ENCODE results near the gene C19orf81. TPM values are rescaled to one million over a fixed set of nuclear protein-coding genes. Genes with fewer than 3 reads are reported as not detected.
A peak's percentile ranks its signal among the peaks of the same experiment; 100 is the strongest.

The C19orf81 gene
- total and polyA plus RNA-seq, 5 donors: 0.52 to 1.5 (median 1.5) TPM; not detected in 2

DNA sequence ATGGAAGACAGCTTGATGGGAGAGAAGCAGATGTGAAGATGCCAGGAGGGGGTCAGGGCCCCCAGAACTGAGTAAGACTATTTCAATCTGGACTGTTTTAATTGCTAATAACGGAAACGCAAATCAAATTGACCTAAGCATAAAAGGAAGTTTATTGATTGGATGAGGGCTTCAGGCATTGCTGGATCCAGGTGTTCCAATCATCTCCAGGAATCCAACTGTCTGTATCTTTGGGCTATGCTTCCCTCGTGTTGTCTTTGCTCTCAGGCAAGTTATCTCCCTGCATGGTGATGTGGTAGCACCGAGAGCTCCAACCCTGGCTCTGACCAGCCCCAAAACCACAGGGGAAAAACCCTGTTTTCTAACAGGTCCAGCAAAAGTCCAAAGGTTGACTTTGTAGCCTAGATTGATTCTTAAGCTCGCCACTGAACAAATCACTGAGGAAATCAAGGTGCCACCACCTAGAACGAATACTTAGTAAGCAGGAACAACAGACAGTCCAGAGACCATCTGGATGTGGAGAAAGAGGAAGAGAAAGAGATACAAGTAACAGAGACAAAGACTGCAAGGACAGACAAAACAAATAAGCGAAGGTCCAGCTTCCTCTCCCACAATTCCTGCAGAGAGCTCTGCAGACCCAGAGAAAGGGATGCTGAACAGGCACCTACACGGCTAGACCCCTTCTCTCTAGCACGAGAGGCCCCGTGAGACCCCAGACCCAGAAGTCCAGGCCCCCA lies 1.2 kb upstream of the C19orf81 start:
- 71% methylated on average over 10 of the region's 10 CpGs for WGBS
- intact Hi-C loops (cut with DNase I): no loop called here
- no peak for DNase-seq
- no peaks in the 10 kb centered on the region for H3K27me3 ChIP-seq (ENCODE audit: control insufficient read depth, insufficient read depth)
- ATAC-seq: no peak
- no peak overlapping the region for H3K4me3 ChIP-seq (ENCODE audit: low read length)
- H3K9me3 ChIP-seq (ENCODE audit: control insufficient read depth, low read length): no peaks in the 10 kb centered on the region
- no peaks in the 10 kb centered on the region for H3K4me1 ChIP-seq (ENCODE audit: control insufficient read depth, insufficient read depth, low read length)
- no peak overlapping the region for H3K27ac ChIP-seq (ENCODE audit: low read length)

DNA sequence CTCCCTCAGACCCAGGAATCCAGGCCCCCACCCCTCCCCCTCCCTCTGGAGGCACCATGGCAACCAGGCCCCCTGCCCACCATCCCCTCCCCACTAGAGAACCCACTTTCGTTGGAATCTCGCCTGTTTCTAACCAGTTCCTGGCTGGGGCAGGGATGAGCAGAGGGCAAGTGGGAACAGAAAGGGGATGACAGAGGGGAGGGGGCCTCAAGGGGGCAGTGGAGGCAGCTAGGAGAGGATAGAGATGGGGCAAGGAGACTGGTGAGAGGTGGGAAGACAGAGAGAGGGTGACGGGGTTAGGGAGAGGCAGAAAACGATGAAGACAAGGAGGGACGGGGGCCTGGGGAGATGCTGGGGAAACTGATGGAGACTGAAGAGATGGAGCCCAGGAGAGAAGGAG lies 586 bp upstream of the C19orf81 start:
- Histone ChIP-seq H3K9me3 (ENCODE audit: control insufficient read depth, low read length) (no peaks in the 10 kb centered on the region), H3K27me3 (ENCODE audit: control insufficient read depth, insufficient read depth) (no peaks in the 10 kb centered on the region), H3K4me3 (ENCODE audit: low read length) (no peak overlapping the region), H3K4me1 (ENCODE audit: control insufficient read depth, insufficient read depth, low read length) (no peaks in the 10 kb centered on the region), H3K27ac (ENCODE audit: low read length) (no peak overlapping the region)
- WGBS: 45% methylated on average over 5 of the region's 5 CpGs
- ATAC-seq (no peak), DNase-seq (no peak)
- intact Hi-C loops (cut with DNase I): no loop called here

DNA sequence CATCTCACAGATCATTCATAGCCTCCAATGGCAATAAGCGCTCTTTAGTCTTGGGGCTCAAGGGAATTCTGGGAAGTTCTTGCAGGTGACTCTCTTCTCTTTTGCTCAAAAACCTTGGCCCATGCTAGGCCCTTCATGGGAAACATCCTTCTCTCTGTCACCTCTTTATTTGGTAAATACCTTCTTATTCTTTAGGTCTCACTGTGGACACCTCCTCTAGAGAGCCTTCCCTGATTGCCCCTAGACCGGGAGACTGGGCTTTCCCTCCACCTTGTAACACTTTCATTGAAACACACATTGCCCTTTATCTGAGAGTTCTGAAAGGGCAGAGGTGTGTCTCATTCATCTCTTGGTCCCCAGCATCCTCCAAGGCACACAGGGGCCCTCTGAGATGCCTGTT lies 1.9 kb downstream of the C19orf81 start:
- ATAC-seq (no peak), DNase-seq (no peak)
- 83% methylated on average over 2 of the region's 2 CpGs for WGBS
- Histone ChIP-seq H3K4me3 (ENCODE audit: low read length) (no peak overlapping the region), H3K9me3 (ENCODE audit: control insufficient read depth, low read length) (peaks cover 3% of the 10 kb centered on the region), H3K4me1 (ENCODE audit: control insufficient read depth, insufficient read depth, low read length) (no peaks in the 10 kb centered on the region), H3K27me3 (ENCODE audit: control insufficient read depth, insufficient read depth) (no peaks in the 10 kb centered on the region), H3K27ac (ENCODE audit: low read length) (no peak overlapping the region)
- intact Hi-C loops (cut with DNase I): no loop called here

DNA sequence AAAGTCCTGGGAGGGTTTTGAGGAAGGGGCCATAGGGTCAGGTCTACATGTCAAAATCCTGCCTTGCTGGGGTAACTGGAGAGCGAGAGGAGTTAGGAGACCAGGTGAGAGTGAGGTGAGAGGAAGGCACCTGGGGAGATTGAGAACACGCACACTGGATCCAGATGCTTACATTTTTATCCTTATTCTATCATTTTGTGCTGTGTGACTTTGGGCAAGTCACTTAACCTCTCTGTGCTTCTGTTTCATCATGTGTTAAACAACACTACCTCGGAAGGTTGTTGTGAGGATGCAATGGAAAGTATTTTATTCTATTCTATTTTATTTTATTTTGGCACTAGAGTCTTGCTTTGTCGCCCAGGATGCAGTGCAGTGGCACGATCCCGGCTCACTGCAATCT lies 3.5 kb downstream of the C19orf81 start:
- Histone ChIP-seq H3K27ac (ENCODE audit: low read length) (no peak overlapping the region), H3K27me3 (ENCODE audit: control insufficient read depth, insufficient read depth) (no peaks in the 10 kb centered on the region), H3K9me3 (ENCODE audit: control insufficient read depth, low read length) (peaks cover 3% of the 10 kb centered on the region), H3K4me1 (ENCODE audit: control insufficient read depth, insufficient read depth, low read length) (no peaks in the 10 kb centered on the region), H3K4me3 (ENCODE audit: low read length) (no peak overlapping the region)
- intact Hi-C loops (cut with DNase I): no loop called here
- no peak for DNase-seq
- ATAC-seq: no peak
- 87% methylated on average over 6 of the region's 6 CpGs for WGBS

DNA sequence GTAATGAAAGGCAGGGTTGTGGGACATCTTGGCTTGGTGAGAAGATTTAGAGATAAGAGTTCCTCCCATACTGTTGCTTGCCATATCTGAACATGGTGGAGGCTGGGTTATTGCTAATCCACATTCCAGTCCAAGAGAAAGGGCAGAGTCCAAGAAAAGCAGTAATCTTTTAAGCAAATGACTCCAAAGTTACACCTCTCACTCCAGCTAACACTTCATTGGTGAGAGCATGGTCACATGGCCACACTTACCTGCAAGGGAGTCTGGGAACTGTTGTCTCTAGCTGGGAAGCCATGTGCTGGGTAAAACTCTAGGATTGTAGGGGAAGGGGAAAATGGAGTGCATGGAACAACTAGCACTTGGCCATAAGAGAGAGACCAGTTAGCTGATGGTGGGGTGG lies 5.6 kb downstream of the C19orf81 start:
- no peaks in the 10 kb centered on the region for H3K4me1 ChIP-seq (ENCODE audit: control insufficient read depth, insufficient read depth, low read length)
- H3K9me3 ChIP-seq (ENCODE audit: control insufficient read depth, low read length): peaks cover 3% of the 10 kb centered on the region
- H3K27ac ChIP-seq (ENCODE audit: low read length): no peak overlapping the region
- H3K27me3 ChIP-seq (ENCODE audit: control insufficient read depth, insufficient read depth): no peaks in the 10 kb centered on the region
- no peak overlapping the region for H3K4me3 ChIP-seq (ENCODE audit: low read length)
- DNase-seq (no peak), ATAC-seq (no peak)
- intact Hi-C loops (cut with DNase I): no loop called here

DNA sequence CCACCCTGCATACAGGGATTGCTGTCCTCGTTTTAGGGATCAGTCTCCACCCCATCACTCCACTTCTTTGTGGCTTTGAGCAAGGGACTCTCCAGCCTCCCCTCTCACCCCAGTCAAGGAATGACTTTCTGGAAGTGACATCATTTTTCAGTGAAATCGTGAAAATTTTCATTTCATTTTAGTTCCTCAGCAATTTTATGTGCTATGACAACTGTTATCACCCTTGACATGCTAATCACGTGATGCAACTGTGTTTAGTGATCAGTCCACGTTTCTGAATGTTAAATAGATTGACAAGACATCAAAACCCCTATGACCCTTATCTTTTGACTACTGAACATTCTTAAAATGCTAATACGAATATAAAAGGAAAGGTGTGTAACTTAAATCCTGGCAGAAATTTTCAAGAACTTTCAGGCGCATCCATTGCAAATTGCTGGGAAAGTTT lies 8.0 kb downstream of the C19orf81 start:
- H3K4me1 ChIP-seq (ENCODE audit: control insufficient read depth, insufficient read depth, low read length): no peaks in the 10 kb centered on the region
- no peak for DNase-seq
- WGBS: 52% methylated on average over 6 of the region's 6 CpGs
- no peak overlapping the region for H3K4me3 ChIP-seq (ENCODE audit: low read length)
- ATAC-seq: no peak
- H3K27ac ChIP-seq (ENCODE audit: low read length): no peak overlapping the region
- no peaks in the 10 kb centered on the region for H3K27me3 ChIP-seq (ENCODE audit: control insufficient read depth, insufficient read depth)
- H3K9me3 ChIP-seq (ENCODE audit: control insufficient read depth, low read length): peaks cover 3% of the 10 kb centered on the region
- intact Hi-C loops (cut with DNase I): no loop called here

DNA sequence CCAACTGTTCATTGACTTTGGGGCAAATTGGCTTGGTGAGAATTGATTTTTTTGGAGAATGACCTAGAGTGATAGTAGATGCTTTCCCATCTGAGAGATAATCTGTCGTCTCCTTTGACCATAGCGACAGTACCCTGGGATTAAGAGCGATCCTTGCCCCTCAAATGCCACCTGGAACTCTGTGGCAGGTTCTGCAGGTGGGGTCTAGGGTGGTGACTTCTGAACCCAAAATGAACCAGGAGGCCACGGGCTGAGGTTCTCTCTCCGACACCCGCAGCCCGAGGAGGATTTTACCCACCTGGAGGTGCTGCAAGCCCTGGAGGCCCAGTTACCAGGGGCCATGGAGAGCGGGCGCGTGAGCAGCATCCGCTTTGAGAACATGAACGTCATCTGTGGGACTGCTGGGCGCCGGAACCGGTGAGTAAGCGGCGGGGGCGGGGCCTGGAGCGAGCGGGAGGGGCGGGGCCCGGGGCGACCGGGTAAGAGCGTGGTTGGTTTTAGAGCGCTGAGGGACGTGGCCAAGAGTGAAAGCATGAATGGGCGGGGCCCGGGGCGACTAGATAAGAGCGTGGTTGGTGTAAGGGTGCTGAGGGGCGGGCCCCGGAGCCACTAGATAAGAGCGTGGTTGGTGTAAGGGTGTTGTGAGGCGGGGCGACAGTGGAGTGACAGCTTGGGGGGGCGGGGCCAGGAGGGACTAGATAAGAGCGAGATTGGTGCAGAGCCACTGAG lies 8.6 kb downstream of the C19orf81 start:
- ATAC-seq: peak; percentile 94 to 96
- H3K27me3 ChIP-seq (ENCODE audit: control insufficient read depth, insufficient read depth): no peaks in the 10 kb centered on the region
- no peak overlapping the region for H3K4me3 ChIP-seq (ENCODE audit: low read length)
- DNase-seq: peak; percentile 93 to 95 (median 93)
- H3K4me1 ChIP-seq (ENCODE audit: control insufficient read depth, insufficient read depth, low read length): no peaks in the 10 kb centered on the region
- intact Hi-C loops (cut with DNase I): no loop called here
- peaks cover 3% of the 10 kb centered on the region for H3K9me3 ChIP-seq (ENCODE audit: control insufficient read depth, low read length)
- WGBS: 3% methylated on average over 38 of the region's 38 CpGs
- no peak overlapping the region for H3K27ac ChIP-seq (ENCODE audit: low read length)

DNA sequence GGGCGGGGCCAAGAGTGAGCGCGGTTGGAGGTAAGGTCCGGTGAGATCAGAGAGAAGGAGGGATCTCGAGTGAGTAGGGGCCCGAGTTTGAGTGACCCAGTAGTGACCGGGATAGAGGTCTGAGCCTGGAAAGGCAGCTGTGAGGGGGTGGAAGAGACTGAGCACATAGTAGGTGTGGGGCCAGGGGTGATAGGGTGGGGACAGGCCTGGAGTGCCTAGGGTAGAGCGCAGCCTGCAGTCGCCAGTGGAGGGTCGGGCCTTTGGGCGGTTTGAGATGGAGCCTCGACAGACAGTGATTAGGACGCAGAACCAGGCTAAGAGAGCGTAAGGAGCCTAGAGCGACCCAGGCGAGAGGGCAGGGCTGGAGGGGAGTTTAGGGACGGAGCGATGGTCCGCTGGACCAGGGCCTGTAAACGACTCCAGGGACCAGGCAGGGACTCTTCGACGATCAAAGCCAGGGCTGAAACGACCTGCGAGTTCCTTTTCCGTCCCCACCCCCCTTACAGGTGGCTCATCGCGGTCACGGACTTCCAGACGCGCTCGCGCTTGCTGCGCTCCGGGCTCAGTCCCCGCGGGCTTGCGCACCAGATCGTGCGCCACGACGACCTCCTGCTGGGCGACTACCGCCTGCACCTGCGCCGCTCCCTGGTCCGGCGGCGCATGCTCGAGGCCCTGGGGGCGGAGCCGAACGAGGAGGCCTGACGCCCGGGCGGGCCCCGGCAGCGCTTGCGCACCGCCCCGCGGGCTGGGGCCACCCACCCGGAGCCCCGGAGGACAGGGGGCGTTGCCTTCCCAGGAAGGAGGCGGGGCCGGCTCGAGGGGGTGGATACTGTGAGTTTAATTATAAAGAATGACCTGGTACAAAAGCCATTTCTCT lies 9.4 kb downstream of the C19orf81 start:
- peak overlapping the region; percentile 3 for H3K4me3 ChIP-seq (ENCODE audit: low read length)
- DNase-seq: peak; percentile 75 to 89 (median 86)
- H3K9me3 ChIP-seq (ENCODE audit: control insufficient read depth, low read length): peaks cover 3% of the 10 kb centered on the region
- intact Hi-C loops (cut with DNase I): no loop called here
- ATAC-seq: peak; percentile 84 to 91
- H3K4me1 ChIP-seq (ENCODE audit: control insufficient read depth, insufficient read depth, low read length): no peaks in the 10 kb centered on the region
- WGBS: 2% methylated on average over 67 of the region's 67 CpGs
- H3K27me3 ChIP-seq (ENCODE audit: control insufficient read depth, insufficient read depth): no peaks in the 10 kb centered on the region
- no peak overlapping the region for H3K27ac ChIP-seq (ENCODE audit: low read length)

DNA sequence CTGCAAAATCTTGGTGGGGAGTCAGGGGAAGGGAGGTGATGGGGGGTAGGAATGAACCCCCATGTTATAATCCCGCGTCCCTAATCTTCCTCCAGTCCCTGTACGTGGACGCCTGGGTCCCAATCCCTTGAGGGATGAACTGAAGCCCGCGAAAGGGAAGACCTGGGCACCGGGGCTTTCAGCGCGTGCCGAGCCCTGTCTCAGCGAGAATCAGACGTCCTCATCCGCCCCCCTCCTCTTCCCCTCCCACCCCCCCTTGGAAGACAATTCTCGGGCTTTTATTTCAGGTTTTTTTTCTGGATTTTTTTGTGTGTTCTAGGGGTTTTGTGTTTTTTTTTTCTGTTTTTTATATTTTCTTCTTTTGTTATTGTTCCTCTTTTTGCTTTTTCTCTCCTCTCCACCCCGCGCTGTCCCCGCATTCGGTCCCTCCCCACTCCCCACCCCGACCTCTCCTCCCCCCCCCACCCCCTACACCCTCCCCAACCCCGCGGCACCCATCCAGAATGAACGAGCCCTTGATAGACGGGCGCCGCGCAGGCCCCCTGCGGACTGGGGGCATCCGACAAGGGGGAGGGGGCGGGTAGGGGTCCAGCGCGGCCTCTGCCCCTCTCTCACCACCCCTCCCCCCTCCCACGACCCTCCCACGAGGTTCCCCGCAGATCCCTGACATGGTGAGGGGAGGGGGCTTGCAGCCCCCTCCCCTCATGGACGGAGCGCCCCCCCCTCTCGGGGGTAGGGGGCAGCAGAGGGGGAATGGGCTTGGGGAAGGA lies 10.3 kb downstream of the C19orf81 start:
- Histone ChIP-seq H3K4me3 (ENCODE audit: low read length) (peak overlapping the region; percentile 3), H3K9me3 (ENCODE audit: control insufficient read depth, low read length) (peaks cover 3% of the 10 kb centered on the region), H3K27ac (ENCODE audit: low read length) (no peak overlapping the region), H3K27me3 (ENCODE audit: control insufficient read depth, insufficient read depth) (no peaks in the 10 kb centered on the region), H3K4me1 (ENCODE audit: control insufficient read depth, insufficient read depth, low read length) (no peaks in the 10 kb centered on the region)
- ATAC-seq: no peak
- 1% methylated on average over 36 of the region's 37 CpGs for WGBS
- DNase-seq: no peak
- intact Hi-C loops (cut with DNase I): no loop called here

DNA sequence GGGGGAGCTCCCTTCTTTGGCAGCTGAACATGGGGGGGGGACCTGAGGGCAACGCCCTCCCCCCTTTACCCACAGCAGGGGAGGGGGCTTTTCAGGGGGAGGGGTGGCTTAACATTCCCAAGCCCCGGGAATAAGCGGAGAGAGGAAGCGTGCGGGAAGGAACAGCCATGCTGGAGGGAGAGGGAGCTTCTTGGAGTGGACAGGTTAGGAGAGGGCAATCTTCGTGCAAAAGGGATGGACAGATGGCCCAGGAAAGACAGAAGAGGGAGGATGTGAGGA lies 10.8 kb downstream of the C19orf81 start:
- WGBS: 25% methylated on average over 6 of the region's 6 CpGs
- intact Hi-C loops (cut with DNase I): no loop called here
- no peak overlapping the region for H3K27ac ChIP-seq (ENCODE audit: low read length)
- ATAC-seq: no peak
- H3K27me3 ChIP-seq (ENCODE audit: control insufficient read depth, insufficient read depth): no peaks in the 10 kb centered on the region
- no peaks in the 10 kb centered on the region for H3K4me1 ChIP-seq (ENCODE audit: control insufficient read depth, insufficient read depth, low read length)
- H3K4me3 ChIP-seq (ENCODE audit: low read length): no peak overlapping the region
- H3K9me3 ChIP-seq (ENCODE audit: control insufficient read depth, low read length): peaks cover under 1% of the 10 kb centered on the region
- DNase-seq: no peak
